Fibroblast of lung (primary cell): ENCODE measurements around the gene TMEM163. TPM values are rescaled to one million over a fixed set of nuclear protein-coding genes. Genes with fewer than 3 reads are reported as not detected.

Experiments used
- DNase-seq, 2 donors: peaks; one replicate each; pipeline versions ENCODE4 v3.0.0 to v3.0.0-alpha.2; 2010; ENCODE audit warnings: low read depth in 2 of 2
- H2AFZ ChIP-seq: 2 replicates; pipeline ENCODE4 v1.5.1; 2012; ENCODE audit warnings: low read length, control low read depth, inconsistent platforms
- H3K27ac ChIP-seq: 2 replicates; pipeline ENCODE4 v1.5.1; 2011; ENCODE audit warnings: low read length, control low read depth; ENCODE audit not compliant: insufficient read depth
- H3K27me3 ChIP-seq: 2 replicates; pipeline ENCODE4 v1.5.1; 2011; ENCODE audit warnings: mild to moderate bottlenecking, low read length; ENCODE audit not compliant: control insufficient read depth, insufficient read depth
- H3K36me3 ChIP-seq: 2 replicates; pipeline ENCODE4 v1.5.1; 2011; ENCODE audit warnings: low read length; ENCODE audit not compliant: control insufficient read depth, insufficient read depth
- H3K4me1 ChIP-seq: 2 replicates; pipeline ENCODE4 v1.5.1; 2011; ENCODE audit warnings: low read length; ENCODE audit not compliant: control insufficient read depth, insufficient read depth; ENCODE audit errors: extremely low read depth
- H3K4me2 ChIP-seq: 2 replicates; pipeline ENCODE4 v1.5.1; 2011; ENCODE audit warnings: low read length, control low read depth; ENCODE audit not compliant: insufficient read depth; ENCODE audit errors: extremely low read depth
- H3K4me3 ChIP-seq, 4 experiments: fragments of 200-600 bp in 1 of 4; sonication (generic) in 1 of 4; replicated peaks in 1 of 4; 2 replicates each; pipeline ENCODE4 v1.5.1; 2011 to 2016; ENCODE audit warnings: low read length in 4 of 4, low read depth in 3 of 4, mild to moderate bottlenecking in 3 of 4, control low read depth in 2 of 4, inconsistent platforms in 1 of 4, mixed read lengths in 1 of 4; ENCODE audit not compliant: insufficient read depth in 1 of 4; ENCODE audit errors: control extremely low read depth in 1 of 4
- H3K79me2 ChIP-seq: 2 replicates; pipeline ENCODE4 v1.5.1; 2012; ENCODE audit warnings: mild to moderate bottlenecking, low read length, inconsistent platforms; ENCODE audit not compliant: control insufficient read depth, insufficient read depth
- H3K9ac ChIP-seq: 2 replicates; pipeline ENCODE4 v1.5.1; 2011; ENCODE audit warnings: mild to moderate bottlenecking, low read length, control low read depth; ENCODE audit not compliant: insufficient read depth
- H3K9me3 ChIP-seq: 2 replicates; pipeline ENCODE4 v1.5.1; 2012; ENCODE audit warnings: low read depth, low read length; ENCODE audit not compliant: control insufficient read depth, insufficient read depth
- H4K20me1 ChIP-seq: 2 replicates; pipeline ENCODE4 v1.5.1; 2011; ENCODE audit warnings: low read length; ENCODE audit not compliant: control insufficient read depth, insufficient read depth; ENCODE audit errors: extremely low read depth
- CTCF ChIP-seq, 2 donors: IDR thresholded peaks in 1 of 2; conservative IDR thresholded peaks in 1 of 2; 1 replicate in 1 of 2; 2 replicates in 1 of 2; pipeline ENCODE4 v1.5.1; 2011 to 2012; ENCODE audit warnings: low read length in 2 of 2, control low read depth in 1 of 2, inconsistent platforms in 1 of 2, low read depth in 1 of 2, mild to moderate bottlenecking in 1 of 2
- EZH2 ChIP-seq: IDR thresholded peaks from 2 replicates; pipeline ENCODE4 v1.5.1; 2012; ENCODE audit warnings: low read length, control low read depth, mild to moderate bottlenecking; ENCODE audit errors: missing control alignments
- polyA plus RNA-seq, 2 donors: library from polyadenylated mRNA; depleted of rRNA in 1 of 2; stranded (reverse) in 1 of 2; unstranded in 1 of 2; fragments of >200 nt; gene quantifications; 2 replicates each; pipeline ENCODE4 v1.2.1, GENCODE V29; 2011 to 2012; ENCODE audit warnings: missing spikeins in 1 of 2
- total RNA-seq: library from RNA; depleted of rRNA; stranded (reverse); fragments of >200 nt; gene quantifications from 2 replicates; pipeline ENCODE4 v1.2.1, GENCODE V29; 2014

The TMEM163 gene
- total and polyA plus RNA-seq, 2 donors (not counting 1 experiment from before 2014, with no cell fraction given) = under 0.01 to 0.03 TPM

- H2AFZ ChIP-seq = no peak overlapping the region
- H3K9ac ChIP-seq = no peak overlapping the region
- no peak for TF ChIP-seq CTCF (conservative IDR thresholded peaks at IDR 0.05 in 1 of 2, IDR thresholded peaks at IDR 0.05 in 1 of 2; ENCODE audit: low read depth in 1 of 2, low read length in 2 of 2)
- peak; percentile 99 for TF ChIP-seq EZH2
- no peak overlapping the region for H3K4me2 ChIP-seq
- no peak overlapping the region for H3K4me3 ChIP-seq
- H3K27me3 ChIP-seq = peaks cover 42% of the 10 kb centered on the region
- H3K9me3 ChIP-seq = no peaks in the 10 kb centered on the region
- H3K27ac ChIP-seq = no peak overlapping the region
- no peaks in the 10 kb centered on the region for H4K20me1 ChIP-seq
- H3K36me3 ChIP-seq = no peaks in the 10 kb centered on the region
- no peaks in the 10 kb centered on the region for H3K4me1 ChIP-seq
- DNase-seq = no peak
- no peaks in the 10 kb centered on the region for H3K79me2 ChIP-seq
Observed at GRCh38 chr2:134717286-134718022, 1.3 kb downstream of the TMEM163 start.

GRCh38 chr2:134716721-134717243 lies 2.0 kb downstream of the TMEM163 start:
- peaks cover 42% of the 10 kb centered on the region for H3K27me3 ChIP-seq

More at GRCh38 chr2:134716721-134717243, 2.0 kb downstream of the TMEM163 start:
- DNase-seq = no peak
- no peak overlapping the region for H3K9ac ChIP-seq
- H2AFZ ChIP-seq = no peak overlapping the region
- no peak overlapping the region for H3K4me3 ChIP-seq
- H4K20me1 ChIP-seq = no peaks in the 10 kb centered on the region
- no peaks in the 10 kb centered on the region for H3K4me1 ChIP-seq
- no peak overlapping the region for H3K4me2 ChIP-seq
- no peak overlapping the region for H3K27ac ChIP-seq
- no peaks in the 10 kb centered on the region for H3K36me3 ChIP-seq
- H3K9me3 ChIP-seq = no peaks in the 10 kb centered on the region
- TF ChIP-seq CTCF (conservative IDR thresholded peaks at IDR 0.05 in 1 of 2, IDR thresholded peaks at IDR 0.05 in 1 of 2; ENCODE audit: low read depth in 1 of 2, low read length in 2 of 2) (no peak), EZH2 (no peak)
- H3K79me2 ChIP-seq = no peaks in the 10 kb centered on the region
